ENCODE measurements around the gene UNC5A.
"Not testable (repeated sequence)": the region's sequence is repeated elsewhere in the genome, so short reads cannot be mapped to it uniquely, and the experiment has no call there.

The UNC5A gene

GRCh38 chr5:176866707-176867310 lies 56.5 kb downstream of the UNC5A start:
- H3K4me3 ChIP-seq (ENCODE audit: low read depth, low read length): no peak overlapping the region
- TF ChIP-seq CTCF (IDR thresholded peaks at IDR 0.05; ENCODE audit: low read depth, low read length, missing control alignments): no peak
- DNase-seq (ENCODE audit: low read depth): no peak

GRCh38 chr5:176868126-176868525 lies 57.8 kb downstream of the UNC5A start:
- H3K4me3 ChIP-seq (ENCODE audit: low read depth, low read length): no peak overlapping the region
- no peak for DNase-seq (ENCODE audit: low read depth)
- no peak for TF ChIP-seq CTCF (IDR thresholded peaks at IDR 0.05; ENCODE audit: low read depth, low read length, missing control alignments)

GRCh38 chr5:176868731-176869130 lies 58.4 kb downstream of the UNC5A start:
- no peak for DNase-seq (ENCODE audit: low read depth)
- TF ChIP-seq CTCF (IDR thresholded peaks at IDR 0.05; ENCODE audit: low read depth, low read length, missing control alignments): no peak
- no peak overlapping the region for H3K4me3 ChIP-seq (ENCODE audit: low read depth, low read length)

GRCh38 chr5:176869501-176870109 lies 59.2 kb downstream of the UNC5A start:
- H3K4me3 ChIP-seq (ENCODE audit: low read depth, low read length): no peak overlapping the region
- DNase-seq (ENCODE audit: low read depth): no peak
- no peak for TF ChIP-seq CTCF (IDR thresholded peaks at IDR 0.05; ENCODE audit: low read depth, low read length, missing control alignments)

- DNase-seq (ENCODE audit: low read depth): no peak
- TF ChIP-seq CTCF (IDR thresholded peaks at IDR 0.05; ENCODE audit: low read depth, low read length, missing control alignments): peak; percentile 9
- no peak overlapping the region for H3K4me3 ChIP-seq (ENCODE audit: low read depth, low read length)
These were observed 59.8 kb downstream of the UNC5A start for GRCh38 chr5:176870110-176870591.

- not testable (repeated sequence) for DNase-seq (ENCODE audit: low read depth); H3K4me3 ChIP-seq (ENCODE audit: low read depth, low read length)
These were observed 60.3 kb downstream of the UNC5A start for GRCh38 chr5:176870644-176871043.

- DNase-seq (ENCODE audit: low read depth); H3K4me3 ChIP-seq (ENCODE audit: low read depth, low read length): not testable (repeated sequence)
These were observed 62.2 kb downstream of the UNC5A start for GRCh38 chr5:176872586-176872985.

GRCh38 chr5:176873011-176873410 lies 62.7 kb downstream of the UNC5A start:
- H3K4me3 ChIP-seq (ENCODE audit: low read depth, low read length); DNase-seq (ENCODE audit: low read depth): not testable (repeated sequence)
